Kidney epithelial cell (primary cell): ENCODE measurements around the gene KCNMA1. TPM values are rescaled to one million over a fixed set of nuclear protein-coding genes. Genes with fewer than 3 reads are reported as not detected.

ENCODE experiments used
- DNase-seq: peaks from one replicate; pipeline ENCODE4 v3.0.0-alpha.2; 2010; ENCODE audit warnings: low read depth
- H3K27me3 ChIP-seq: 2 replicates; pipeline ENCODE4 v1.6.0; 2011; ENCODE audit warnings: low read length; ENCODE audit not compliant: control insufficient read depth, insufficient read depth
- H3K36me3 ChIP-seq: 2 replicates; pipeline ENCODE4 v1.5.1; 2011; ENCODE audit warnings: low read length; ENCODE audit not compliant: control insufficient read depth, insufficient read depth
- H3K4me3 ChIP-seq: 2 replicates; pipeline ENCODE4 v1.5.1; 2011; ENCODE audit warnings: low read depth, mild to moderate bottlenecking, control low read depth, low read length
- CTCF ChIP-seq: IDR thresholded peaks from 2 replicates; pipeline ENCODE4 v1.5.1; 2011; ENCODE audit warnings: mild to moderate bottlenecking, moderate library complexity, low read length, control low read depth, inconsistent platforms; ENCODE audit not compliant: insufficient read depth, poor library complexity, severe bottlenecking
- total RNA-seq: library from RNA; depleted of rRNA; stranded (reverse); fragments of >200 nt; gene quantifications from 2 replicates; pipeline ENCODE4 v1.2.3, GENCODE V29; 2015

The KCNMA1 gene
- total RNA-seq, 1 donor from 2014 or later, result 18.9 TPM

- peak; percentile 62 for TF ChIP-seq CTCF
- no peak for DNase-seq
- H3K4me3 ChIP-seq, result no peak overlapping the region
- H3K36me3 ChIP-seq, result no peaks in the 10 kb centered on the region
- peaks cover 3% of the 10 kb centered on the region for H3K27me3 ChIP-seq
Measured at GRCh38 chr10:77643795-77644468, 6.3 kb upstream of the KCNMA1 start.

DNA sequence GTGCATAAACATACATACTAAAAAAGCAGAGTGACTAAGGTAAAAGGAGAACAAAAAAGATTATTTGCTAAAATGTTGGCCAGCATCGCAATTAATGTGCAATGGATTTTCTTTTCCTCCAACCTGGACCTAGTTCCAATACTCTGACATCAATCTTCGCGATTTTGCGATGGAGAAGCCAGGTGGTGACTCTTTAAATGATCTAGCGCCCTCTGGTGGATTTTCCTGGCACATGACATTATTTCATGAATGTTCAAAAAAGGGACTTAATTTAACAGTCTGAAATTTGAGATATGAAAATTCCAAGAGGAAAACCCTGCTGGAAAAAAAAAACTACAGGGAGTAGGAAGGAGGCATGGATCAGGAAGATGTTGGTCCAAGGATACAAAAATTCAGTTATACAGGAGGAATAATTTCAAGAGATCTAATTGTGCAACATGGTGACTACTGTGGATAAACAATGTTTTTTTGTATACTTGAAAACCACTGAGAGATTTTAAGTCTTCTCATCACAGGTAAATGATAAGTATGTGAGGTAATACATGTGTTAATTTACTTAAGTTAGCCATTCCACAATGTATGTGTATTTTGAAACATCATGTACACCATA lies 4.3 kb upstream of the KCNMA1 start:
- peak; percentile 44 for DNase-seq
- peaks cover under 1% of the 10 kb centered on the region for H3K27me3 ChIP-seq

GRCh38 chr10:77641344-77641743 lies 3.7 kb upstream of the KCNMA1 start:
- H3K27me3 ChIP-seq, result no peaks in the 10 kb centered on the region
- no peak overlapping the region for H3K4me3 ChIP-seq
- no peak for DNase-seq
- H3K36me3 ChIP-seq, result no peaks in the 10 kb centered on the region
- TF ChIP-seq CTCF, result no peak

More for the DNA sequence above, 4.3 kb upstream of the KCNMA1 start:
- no peaks in the 10 kb centered on the region for H3K36me3 ChIP-seq
- H3K4me3 ChIP-seq, result no peak overlapping the region
- peak; percentile 71 for TF ChIP-seq CTCF

DNA sequence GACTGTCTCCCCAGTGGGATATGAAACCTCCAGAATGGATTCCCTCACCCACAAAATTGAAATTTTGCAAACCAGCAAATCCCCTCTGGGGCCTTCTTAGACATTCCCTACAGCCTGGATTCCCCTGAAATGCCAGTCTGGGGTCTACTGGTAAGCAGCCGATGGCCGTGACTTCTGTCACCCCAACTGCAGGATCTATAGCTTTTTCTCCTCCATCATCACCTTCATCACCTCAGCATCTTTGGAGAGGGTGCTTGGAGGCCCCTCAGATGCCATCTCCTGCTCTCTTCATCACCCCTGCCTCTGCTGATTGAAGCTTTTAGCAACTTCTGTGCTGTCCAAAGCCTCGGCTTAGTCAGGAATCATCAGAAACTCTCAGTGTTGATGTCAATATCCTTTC lies 2.6 kb upstream of the KCNMA1 start:
- no peak for TF ChIP-seq CTCF
- no peak for DNase-seq
- Histone ChIP-seq H3K4me3 (no peak overlapping the region), H3K27me3 (no peaks in the 10 kb centered on the region), H3K36me3 (no peaks in the 10 kb centered on the region)

- H3K4me3 ChIP-seq, result no peak overlapping the region
- DNase-seq, result no peak
- no peaks in the 10 kb centered on the region for H3K36me3 ChIP-seq
Measured at GRCh38 chr10:77639756-77640155, 2.1 kb upstream of the KCNMA1 start.

More at GRCh38 chr10:77639756-77640155, 2.1 kb upstream of the KCNMA1 start:
- no peaks in the 10 kb centered on the region for H3K27me3 ChIP-seq
- TF ChIP-seq CTCF, result no peak
